ENCODE data around the gene ANKRD33B. TPM values are rescaled to one million over a fixed set of nuclear protein-coding genes. Genes with fewer than 3 reads are reported as not detected.

Gene ANKRD33B
- total and polyA plus RNA-seq, 10 donors, result 2.0 to 37.8 (median 24.6) TPM

GRCh38 chr5:10669983-10670382 lies 106.1 kb downstream of the ANKRD33B start:
- Histone ChIP-seq H3K27me3 (replicated peaks in 1 of 7) (no peaks in the 10 kb centered on the region), H3K4me3 (no peak overlapping the region), H3K4me1 (peaks cover 0 to 23% (median 0%) of the 10 kb centered on the region in 6 donors), H3K27ac (no peak overlapping the region), H3K36me3 (no peaks in the 10 kb centered on the region), H3K9me3 (no peaks in the 10 kb centered on the region)
- intact Hi-C loops (cut with DNase I; ENCODE audit: low total_unique reads), result no loop called here
- TF ChIP-seq CTCF (IDR thresholded peaks at IDR 0.05 in 8 of 11, conservative IDR thresholded peaks at IDR 0.05 in 3 of 11) (no peak), POLR2AphosphoS5 (IDR thresholded peaks at IDR 0.05) (no peak), POLR2A (IDR thresholded peaks at IDR 0.05) (no peak)
- 92 to 100% (median 96%) methylated on average over 1 of the region's 1 CpG for WGBS, 5 donors
- no peak for DNase-seq

- no peaks in the 10 kb centered on the region for H3K9me3 ChIP-seq
- no peak for DNase-seq
- no peaks in the 10 kb centered on the region for H3K27me3 ChIP-seq (replicated peaks in 1 of 7)
- intact Hi-C loops (cut with DNase I; ENCODE audit: low total_unique reads), result no loop called here
- WGBS, 5 donors, result 66 to 84% (median 73%) methylated on average over 14 of the region's 14 CpGs
- no peak overlapping the region for H3K27ac ChIP-seq
- H3K4me1 ChIP-seq, result peaks cover 0 to 23% (median 0%) of the 10 kb centered on the region in 6 donors
- no peak overlapping the region for H3K4me3 ChIP-seq
- H3K36me3 ChIP-seq, result no peaks in the 10 kb centered on the region
- TF ChIP-seq CTCF (IDR thresholded peaks at IDR 0.05 in 8 of 11, conservative IDR thresholded peaks at IDR 0.05 in 3 of 11) (no peak), POLR2AphosphoS5 (IDR thresholded peaks at IDR 0.05) (no peak), POLR2A (IDR thresholded peaks at IDR 0.05) (no peak)
Measured at GRCh38 chr5:10671041-10672008, 107.5 kb downstream of the ANKRD33B start.

- intact Hi-C loops (cut with DNase I; ENCODE audit: low total_unique reads), result no loop called here
- Histone ChIP-seq H3K27me3 (replicated peaks in 1 of 7) (no peaks in the 10 kb centered on the region), H3K9me3 (peaks cover 0 to 6% (median 2%) of the 10 kb centered on the region in 8 donors), H3K4me1 (peaks cover 0 to 23% (median 0%) of the 10 kb centered on the region in 6 donors), H3K4me3 (no peak overlapping the region), H3K27ac (no peak overlapping the region), H3K36me3 (peaks cover 0 to 7% (median 2%) of the 10 kb centered on the region in 6 donors)
- no peak for DNase-seq
- 85 to 96% (median 92%) methylated on average over 7 of the region's 7 CpGs for WGBS, 5 donors
- TF ChIP-seq POLR2AphosphoS5 (IDR thresholded peaks at IDR 0.05) (no peak), CTCF (IDR thresholded peaks at IDR 0.05 in 8 of 11, conservative IDR thresholded peaks at IDR 0.05 in 3 of 11) (no peak), POLR2A (IDR thresholded peaks at IDR 0.05) (no peak)
Measured at GRCh38 chr5:10672146-10673016, 108.5 kb downstream of the ANKRD33B start.
